ENCODE measurements around the gene PDZK1IP1.

DNA sequence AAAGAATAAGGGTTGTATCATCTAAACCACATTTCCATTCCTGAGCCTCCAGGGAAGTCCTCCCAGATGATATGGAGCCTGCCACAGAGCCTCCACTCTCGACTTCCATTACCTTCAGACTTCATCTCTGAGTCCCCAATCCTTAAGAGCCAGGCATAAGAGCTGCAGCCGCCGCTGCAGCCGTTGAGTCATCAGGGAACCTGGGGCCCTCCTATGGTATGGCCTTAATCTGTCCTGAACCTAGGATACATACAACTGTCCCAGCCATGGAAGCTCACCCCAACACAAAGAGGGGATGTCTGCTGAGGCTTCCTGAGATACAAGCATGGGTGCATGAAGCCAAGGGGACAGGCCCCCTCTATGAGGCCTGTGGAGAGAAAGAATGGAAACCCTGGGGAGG, 25.9 kb upstream of the PDZK1IP1 start:
- TF ChIP-seq, protein P1, sequence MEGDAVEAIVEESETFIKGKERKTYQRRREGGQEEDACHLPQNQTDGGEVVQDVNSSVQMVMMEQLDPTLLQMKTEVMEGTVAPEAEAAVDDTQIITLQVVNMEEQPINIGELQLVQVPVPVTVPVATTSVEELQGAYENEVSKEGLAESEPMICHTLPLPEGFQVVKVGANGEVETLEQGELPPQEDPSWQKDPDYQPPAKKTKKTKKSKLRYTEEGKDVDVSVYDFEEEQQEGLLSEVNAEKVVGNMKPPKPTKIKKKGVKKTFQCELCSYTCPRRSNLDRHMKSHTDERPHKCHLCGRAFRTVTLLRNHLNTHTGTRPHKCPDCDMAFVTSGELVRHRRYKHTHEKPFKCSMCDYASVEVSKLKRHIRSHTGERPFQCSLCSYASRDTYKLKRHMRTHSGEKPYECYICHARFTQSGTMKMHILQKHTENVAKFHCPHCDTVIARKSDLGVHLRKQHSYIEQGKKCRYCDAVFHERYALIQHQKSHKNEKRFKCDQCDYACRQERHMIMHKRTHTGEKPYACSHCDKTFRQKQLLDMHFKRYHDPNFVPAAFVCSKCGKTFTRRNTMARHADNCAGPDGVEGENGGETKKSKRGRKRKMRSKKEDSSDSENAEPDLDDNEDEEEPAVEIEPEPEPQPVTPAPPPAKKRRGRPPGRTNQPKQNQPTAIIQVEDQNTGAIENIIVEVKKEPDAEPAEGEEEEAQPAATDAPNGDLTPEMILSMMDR (IDR thresholded peaks at IDR 0.05; ENCODE audit: low read length) = no peak
- TF ChIP-seq EZH2phosphoT487 (IDR thresholded peaks at IDR 0.05; ENCODE audit: low read length) (no peak), EZH2 (optimal IDR thresholded peaks at IDR 0.05; ENCODE audit: low read depth, low read length) (no peak)
